Measurements from ENCODE around the gene MBTD1.
"Not testable (repeated sequence)": the region's sequence is repeated elsewhere in the genome, so short reads cannot be mapped to it uniquely, and the experiment has no call there.

The MBTD1 gene

GRCh38 chr17:51251010-51251409, 8.8 kb downstream of the MBTD1 start:
- no peak for DNase-seq

- no peak for DNase-seq
Measured at GRCh38 chr17:51250314-51250840, 9.5 kb downstream of the MBTD1 start.

- DNase-seq = no peak
Measured at GRCh38 chr17:51245535-51245934, 14.3 kb downstream of the MBTD1 start.

- DNase-seq = no peak
Measured at GRCh38 chr17:51244041-51244440, 15.8 kb downstream of the MBTD1 start.

GRCh38 chr17:51240275-51240674, 19.6 kb downstream of the MBTD1 start:
- DNase-seq = no peak

DNA sequence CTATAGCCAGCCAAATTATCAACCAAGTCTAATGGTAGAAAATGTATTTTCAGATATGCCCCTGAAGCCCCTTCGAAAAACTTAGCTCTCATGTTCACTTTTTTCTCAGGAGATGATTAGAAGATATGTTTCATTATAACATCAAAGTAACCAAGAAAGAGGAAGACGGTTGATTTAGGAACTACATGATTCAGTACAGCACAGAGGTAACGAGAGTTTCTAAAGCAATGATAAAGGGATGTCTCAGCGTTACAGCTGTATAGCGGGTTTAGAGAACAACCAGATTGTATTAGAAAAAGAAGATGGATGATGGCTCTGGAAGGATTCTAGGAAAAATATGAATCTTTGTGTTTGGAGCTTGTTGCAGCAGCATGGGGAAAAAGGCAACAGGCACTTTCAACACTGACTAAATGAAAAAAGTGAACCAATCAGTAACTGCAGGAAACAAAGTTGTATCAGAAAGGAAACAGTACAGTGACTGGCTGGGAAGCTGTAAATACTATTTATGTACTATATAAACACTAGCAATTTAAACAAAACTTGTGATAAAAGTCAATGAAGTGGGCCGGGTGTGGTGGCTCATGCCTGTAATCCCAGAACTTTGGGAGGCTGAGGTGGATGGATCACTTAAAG, 21.5 kb downstream of the MBTD1 start:
- DNase-seq = no peak

DNA sequence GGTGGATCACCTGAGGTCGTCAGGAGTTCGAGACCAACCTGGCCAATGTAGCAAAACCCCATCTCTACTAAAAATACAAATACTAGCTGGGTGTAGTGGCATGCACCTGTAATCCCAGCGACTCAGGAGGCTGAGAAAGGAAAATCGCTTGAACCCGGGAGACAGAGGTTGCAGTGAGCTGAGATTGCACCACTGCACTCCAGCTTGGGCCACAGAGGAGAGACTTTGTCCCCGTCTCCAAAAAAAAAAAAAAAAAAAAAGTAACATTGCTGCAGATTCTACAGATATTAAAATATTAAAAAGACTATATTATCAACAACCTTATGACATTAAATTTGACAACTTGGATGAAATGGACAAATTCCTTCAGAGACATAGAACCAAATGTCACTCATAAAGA, 25.7 kb downstream of the MBTD1 start:
- no peak for DNase-seq

DNA sequence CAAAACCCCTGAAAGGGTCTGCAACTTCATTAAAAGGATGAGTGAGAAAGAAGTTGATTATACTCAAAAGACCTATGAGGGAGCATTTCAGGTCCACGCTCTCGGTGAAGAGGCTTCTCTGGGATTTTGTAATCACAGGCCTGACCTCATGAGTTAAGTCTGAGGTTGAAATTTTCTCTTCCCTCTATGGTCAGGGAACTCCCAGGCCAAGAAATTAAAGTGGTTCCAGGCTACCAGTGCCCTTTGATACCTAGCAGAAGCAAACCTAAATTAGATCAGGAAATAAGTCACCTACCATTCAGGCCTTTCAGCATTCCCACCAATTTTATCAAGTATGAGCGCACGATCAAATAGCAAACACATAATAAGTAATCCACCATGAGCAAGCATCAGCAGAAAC, 27.9 kb downstream of the MBTD1 start:
- no peak for DNase-seq

GRCh38 chr17:51230306-51230705, 29.5 kb downstream of the MBTD1 start:
- no peak for DNase-seq

DNA sequence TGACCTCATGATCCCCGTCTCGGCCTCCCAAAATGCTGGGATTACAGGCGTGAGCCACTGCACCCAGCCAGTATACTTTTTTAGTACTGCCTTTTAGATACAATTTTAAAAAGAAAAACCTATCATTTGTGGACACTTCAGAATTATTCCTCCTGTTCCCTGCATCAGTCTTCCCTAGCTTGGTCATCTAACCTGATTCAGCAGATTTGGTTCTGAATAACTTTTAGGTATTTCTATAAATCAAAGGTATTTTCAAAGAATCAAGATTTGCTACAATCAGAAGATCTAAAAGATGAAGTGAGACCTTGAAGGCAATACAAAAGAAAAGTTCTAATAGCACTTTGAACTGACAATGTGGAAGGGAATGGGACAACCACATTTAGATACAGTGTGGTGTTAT, 30.0 kb downstream of the MBTD1 start:
- DNase-seq = no peak

DNA sequence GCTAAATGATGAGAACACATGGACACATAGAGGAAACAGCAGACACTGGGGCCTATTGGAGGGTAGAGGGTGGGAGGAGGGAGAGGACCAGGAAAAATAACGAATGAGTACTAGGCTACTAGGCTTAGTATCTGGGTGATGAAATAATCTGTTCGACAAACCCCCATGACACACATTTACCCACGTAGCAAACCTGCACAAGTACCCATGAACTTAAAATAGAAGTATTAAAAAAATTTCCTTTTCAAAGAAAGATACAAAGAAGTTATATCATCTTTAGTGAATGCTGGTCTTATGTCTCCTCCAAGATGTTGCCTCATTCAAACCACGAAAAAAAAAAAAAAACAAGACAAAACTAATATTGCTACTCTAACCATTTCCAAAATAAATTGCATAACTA, 31.7 kb downstream of the MBTD1 start:
- DNase-seq = no peak

- not testable (repeated sequence) for DNase-seq
Measured at GRCh38 chr17:51225523-51225922, 34.3 kb downstream of the MBTD1 start.

DNA sequence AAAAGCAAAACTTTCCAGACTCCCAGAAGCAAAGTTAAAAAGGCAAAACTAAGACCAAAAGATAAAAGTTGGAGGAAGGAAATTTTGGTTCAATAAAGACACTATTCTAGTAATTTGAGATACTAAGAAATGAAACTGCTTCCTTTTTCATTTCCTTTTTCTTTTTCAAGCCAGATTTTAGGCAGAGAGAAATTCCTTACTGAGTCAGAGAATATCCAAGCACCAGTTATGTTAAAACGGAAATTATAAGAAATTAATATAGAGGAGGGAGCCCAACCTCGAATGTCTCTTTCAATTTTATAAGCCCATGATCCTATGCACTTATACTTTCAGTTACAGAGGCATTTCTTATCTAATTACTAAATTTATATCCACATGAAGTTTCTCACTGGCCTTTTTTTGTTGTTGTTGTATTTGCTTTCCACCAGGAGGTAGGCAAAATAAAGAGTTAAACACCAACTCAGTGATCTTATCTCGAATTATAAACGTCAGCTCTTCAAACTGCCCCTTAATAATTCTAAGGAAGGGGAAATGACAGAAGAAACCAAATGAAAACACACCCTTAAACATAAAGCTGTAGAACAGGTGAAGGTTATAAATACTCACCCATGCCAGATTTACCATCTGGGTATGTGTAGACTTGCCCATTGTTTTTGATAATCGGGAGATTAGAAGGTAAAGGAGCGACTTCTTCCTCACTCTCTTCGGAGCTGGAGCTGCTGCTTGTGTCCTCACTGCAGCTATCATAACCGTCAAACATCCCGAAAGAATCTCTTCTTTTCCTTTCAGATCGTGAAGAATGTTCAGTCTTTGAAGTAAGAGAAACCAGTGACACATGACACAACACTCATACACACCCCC, 35.2 kb downstream of the MBTD1 start:
- DNase-seq = no peak

DNA sequence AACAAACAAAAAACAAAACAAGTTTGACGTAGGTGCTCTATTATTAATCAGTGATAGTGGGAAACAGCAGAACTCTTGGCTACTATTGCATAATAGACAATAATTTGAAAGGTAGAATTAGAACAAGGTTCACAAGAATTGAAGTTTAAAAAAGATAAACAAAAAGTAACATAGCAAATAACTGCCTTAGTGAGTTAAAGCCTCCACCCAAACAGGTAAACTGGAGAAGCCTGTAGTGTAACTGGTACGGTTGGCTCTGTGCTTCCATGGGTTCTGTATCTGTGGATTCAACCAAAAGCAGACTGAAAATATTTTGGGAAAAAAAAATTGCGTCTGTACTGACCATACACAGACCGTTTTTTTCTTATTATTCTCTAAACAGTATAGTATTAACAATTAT, 38.5 kb downstream of the MBTD1 start:
- no peak for DNase-seq

DNA sequence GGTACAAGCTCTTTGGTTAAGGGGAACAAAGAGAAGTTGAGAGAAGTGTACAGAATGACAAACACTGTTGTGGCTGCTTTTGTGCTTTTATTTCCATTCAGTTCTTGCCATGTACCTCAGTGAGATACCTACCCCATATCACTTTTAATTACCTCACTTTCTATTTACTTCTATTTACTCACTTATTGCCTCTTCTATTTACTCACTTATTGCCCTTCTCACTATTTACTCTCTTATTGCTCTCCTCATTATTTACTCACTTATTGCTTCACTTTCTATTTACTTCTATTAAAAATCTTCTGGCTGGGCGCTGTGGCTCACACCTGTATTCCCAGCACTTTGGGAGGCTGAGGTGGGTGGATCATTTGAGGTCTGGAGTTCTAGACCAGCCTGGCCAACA, 41.9 kb downstream of the MBTD1 start:
- peak; percentile 89 for DNase-seq

DNA sequence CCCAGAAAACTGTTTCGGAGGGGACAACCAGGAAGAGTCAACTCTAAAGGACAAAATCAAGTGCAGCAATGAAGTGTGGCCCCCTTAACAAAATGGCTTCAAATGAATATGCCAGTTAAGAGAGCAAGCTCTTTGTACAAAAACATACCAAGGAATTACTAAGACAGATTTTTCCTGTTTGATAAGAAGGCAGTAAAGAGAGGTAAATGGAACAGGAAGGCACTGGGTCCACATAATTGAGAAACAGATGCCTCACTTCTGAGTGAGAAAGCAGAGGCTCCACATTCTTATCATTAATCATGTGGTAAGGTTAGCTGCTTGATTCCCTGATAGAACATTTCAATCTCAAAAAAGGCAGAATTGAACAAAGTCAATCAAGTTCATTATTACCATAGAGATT, 44.9 kb downstream of the MBTD1 start:
- no peak for DNase-seq

GRCh38 chr17:51203838-51204237, 56.0 kb downstream of the MBTD1 start:
- DNase-seq = no peak

GRCh38 chr17:51200846-51201245, 59.0 kb downstream of the MBTD1 start:
- no peak for DNase-seq

- DNase-seq = no peak
Measured at GRCh38 chr17:51200295-51200694, 59.6 kb downstream of the MBTD1 start.

DNA sequence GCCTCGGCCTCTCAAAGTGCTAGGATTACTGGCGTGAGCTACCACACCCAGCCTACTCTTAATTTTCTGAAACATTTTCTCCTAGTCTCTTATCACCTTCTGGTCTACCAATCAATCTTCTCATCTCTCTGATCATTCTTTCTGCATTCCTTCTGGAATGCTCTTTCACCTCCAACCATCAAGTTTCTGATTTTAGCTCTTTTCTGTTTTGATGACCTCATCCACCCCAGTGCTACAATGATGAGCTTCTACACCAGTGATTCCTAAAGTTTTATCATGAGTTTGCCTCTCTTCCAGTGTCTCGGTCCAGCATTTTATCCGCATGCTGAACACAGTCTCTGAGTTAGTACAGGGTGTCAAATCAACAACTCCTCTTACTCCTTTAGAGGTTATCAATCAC, 62.1 kb downstream of the MBTD1 start:
- no peak for DNase-seq

GRCh38 chr17:51191895-51192294, 68.0 kb downstream of the MBTD1 start:
- DNase-seq = no peak

GRCh38 chr17:51189628-51190027, 70.2 kb downstream of the MBTD1 start:
- no peak for DNase-seq

DNA sequence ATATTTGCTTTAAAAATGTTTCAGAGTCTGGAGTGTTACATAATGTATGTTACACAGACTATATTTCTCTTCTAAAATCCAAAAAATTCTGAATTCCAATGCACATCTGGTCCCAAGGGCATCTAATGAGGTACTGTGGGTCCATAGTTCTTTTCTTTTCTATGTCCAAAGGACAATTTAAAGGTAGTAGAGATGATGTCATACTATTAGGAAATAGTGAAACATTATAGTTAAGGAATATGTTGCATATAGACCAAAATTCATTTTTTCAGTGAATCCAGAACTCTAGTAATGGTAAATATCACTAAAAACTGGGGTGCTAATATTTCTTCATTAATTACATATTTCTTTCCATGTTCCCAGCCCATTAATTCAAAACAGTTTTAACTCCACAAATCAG, 70.7 kb downstream of the MBTD1 start:
- no peak for DNase-seq

DNA sequence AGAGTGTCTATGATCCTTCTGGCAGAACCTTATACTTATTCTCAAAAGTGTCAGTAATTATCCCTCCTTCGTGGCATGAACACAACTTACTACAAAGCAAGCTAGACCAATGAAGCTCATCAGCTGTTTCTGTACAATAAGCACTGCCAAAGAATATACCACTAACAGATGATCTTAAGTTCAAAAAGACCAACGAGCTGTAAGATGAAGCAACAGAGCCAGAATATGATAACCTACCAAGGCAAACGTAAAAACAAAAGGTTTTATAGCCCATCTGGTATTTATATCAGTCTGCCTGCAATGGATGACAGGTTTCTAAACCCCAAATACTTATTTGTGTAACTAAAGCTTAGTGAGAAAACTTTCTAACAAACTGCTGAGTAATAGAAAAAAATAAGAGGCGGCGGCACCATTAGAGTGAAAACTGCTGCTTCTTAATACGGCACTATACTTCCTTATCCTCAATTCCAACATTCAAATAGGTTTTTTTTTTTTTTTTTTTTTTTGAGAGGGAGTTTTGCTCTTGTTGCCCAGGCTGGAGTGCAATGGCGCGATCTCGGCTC, 71.5 kb downstream of the MBTD1 start:
- no peak for DNase-seq

All from NCI-H774 (cell line).